HTR-8/SVneo (cell line): ENCODE measurements around the gene CCDC80.
"Not testable (repeated sequence)": the region's sequence is repeated elsewhere in the genome, so short reads cannot be mapped to it uniquely, and the experiment has no call there.

Experiments used
- DNase-seq: peaks from one replicate; pipeline ENCODE4 v3.0.0; 2011; ENCODE audit warnings: low spot score, mixed read lengths; ENCODE audit not compliant: insufficient read length
- FAIRE-seq: peaks from 2 replicates; lab custom pipeline; 2011; peaks lifted over from hg19 to GRCh38; lab: Jason Lieb, UNC

The CCDC80 gene

DNA sequence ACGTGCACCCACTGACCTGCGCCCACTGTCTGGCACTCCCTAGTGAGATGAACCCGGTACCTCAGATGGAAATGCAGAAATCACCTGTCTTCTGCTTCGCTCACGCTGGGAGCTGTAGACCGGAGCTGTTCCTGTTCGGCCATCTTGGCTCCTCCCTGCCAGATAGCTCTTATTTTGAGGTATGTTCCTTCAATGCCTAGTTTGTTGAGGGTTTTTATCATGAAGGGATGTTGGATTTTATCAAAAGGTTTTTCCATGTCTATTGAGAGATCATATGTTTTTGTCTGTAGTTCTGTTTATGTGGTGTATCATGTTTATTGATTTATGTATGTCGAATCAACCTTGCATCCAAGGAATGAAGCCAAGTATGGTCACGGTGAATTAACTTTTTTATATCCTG, 24.1 kb upstream of the CCDC80 start:
- FAIRE-seq, DNase-seq: not testable (repeated sequence)

- DNase-seq (no peak), FAIRE-seq (no peak)
Observed at GRCh38 chr3:112656043-112656442, 15.1 kb upstream of the CCDC80 start.

GRCh38 chr3:112654979-112655378, 14.0 kb upstream of the CCDC80 start:
- DNase-seq (no peak), FAIRE-seq (no peak)

- DNase-seq (no peak), FAIRE-seq (no peak)
Observed at GRCh38 chr3:112654492-112654891, 13.5 kb upstream of the CCDC80 start.

GRCh38 chr3:112653881-112654300, 12.9 kb upstream of the CCDC80 start:
- FAIRE-seq (peak; percentile 23), DNase-seq (peak; percentile 31)

DNA sequence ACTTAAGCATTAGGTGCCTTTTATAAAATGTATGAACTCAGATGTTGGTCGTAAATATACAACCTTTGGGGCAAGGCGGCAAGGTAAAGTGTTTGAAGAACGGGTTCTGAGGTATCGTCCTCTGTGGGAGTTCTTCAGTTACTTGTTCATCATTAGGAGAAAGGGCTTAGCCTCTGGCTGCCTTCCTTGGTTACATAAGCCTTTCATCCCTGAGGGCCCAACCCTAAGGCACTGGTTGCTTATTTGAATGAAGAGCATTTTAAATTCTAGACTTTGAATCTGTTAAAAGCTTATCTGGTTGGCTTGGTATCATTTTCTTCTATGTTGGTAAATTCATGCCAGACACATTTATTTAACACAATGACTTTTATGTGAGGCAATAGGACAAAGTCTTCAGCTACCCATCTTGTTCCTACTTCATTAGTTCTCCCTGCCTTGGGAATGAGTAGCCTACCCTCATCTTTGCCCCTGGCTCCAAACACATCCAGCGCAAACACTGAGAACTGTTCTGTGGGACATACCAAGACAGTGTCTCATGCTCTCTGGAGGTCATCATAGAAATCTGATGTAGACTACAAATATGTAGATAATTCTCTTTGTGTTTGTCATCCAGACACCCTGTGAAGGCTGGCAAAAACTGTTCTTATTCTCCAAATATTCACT, 12.4 kb upstream of the CCDC80 start:
- peak; percentile 69 for DNase-seq
- FAIRE-seq = peak; percentile 83

DNA sequence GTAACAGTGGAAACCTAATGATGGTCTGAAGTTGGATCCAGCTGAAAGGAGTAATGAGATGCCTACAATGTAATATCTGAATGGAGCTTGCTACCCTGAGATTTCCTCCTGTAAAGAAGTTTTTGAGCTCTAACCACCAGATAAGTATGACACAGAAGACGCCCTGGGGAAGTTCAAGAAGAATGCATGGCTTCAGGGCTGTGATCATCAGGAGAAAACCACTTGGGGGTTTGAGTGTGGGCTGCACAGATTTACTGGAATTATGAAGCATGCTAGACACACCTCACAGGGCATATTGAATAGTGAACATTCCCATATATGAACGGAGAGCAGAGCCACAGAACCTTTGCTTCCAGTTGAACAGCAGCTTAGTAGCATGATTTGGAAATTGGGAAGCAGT, 10.6 kb upstream of the CCDC80 start:
- DNase-seq (no peak), FAIRE-seq (no peak)

DNA sequence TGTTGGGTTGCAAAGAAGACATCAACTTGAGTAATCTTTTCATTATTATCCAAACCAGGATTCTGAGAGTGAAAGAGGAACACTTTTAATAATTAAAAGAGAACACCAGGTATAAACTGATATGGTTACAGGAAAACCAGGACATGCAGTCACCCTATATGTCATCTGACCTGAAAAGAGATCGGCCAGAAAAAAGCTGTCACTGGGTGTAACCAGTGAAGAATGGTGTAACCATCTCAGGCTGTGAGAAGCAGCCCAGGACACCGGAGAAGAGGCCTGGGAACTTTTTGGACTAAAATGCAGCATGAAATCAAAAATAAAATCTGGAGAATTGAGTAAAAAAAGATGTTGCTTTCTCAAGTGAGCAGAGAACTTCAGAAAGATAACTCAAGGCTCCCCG, 10.1 kb upstream of the CCDC80 start:
- FAIRE-seq = no peak
- DNase-seq = no peak

- FAIRE-seq (no peak), DNase-seq (no peak)
Observed at GRCh38 chr3:112650482-112650881, 9.5 kb upstream of the CCDC80 start.

GRCh38 chr3:112649478-112649735, 8.5 kb upstream of the CCDC80 start:
- FAIRE-seq = no peak

GRCh38 chr3:112647122-112647521, 6.2 kb upstream of the CCDC80 start:
- peak; percentile 71 for DNase-seq
- FAIRE-seq = peak; percentile 77

More at GRCh38 chr3:112649478-112649735, 8.5 kb upstream of the CCDC80 start:
- no peak for DNase-seq

DNA sequence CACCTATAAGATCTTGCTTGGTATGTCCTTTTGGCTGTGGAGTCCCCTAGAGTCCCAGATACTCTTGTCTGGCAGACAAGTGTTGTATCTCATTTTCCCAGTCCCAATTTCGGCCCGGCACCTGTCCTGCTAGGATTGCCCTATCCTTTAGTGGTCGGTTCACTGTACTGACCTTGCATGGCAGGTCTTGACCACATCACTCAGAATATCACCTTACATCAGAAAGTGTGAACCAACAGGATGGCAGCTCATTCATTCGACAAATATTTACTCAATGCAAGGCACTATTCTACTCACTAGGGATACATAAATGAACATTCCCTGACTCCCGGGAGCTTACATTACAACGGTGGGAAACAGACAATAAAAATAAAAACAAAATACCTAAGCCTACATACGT, 5.7 kb upstream of the CCDC80 start:
- DNase-seq = no peak

DNA sequence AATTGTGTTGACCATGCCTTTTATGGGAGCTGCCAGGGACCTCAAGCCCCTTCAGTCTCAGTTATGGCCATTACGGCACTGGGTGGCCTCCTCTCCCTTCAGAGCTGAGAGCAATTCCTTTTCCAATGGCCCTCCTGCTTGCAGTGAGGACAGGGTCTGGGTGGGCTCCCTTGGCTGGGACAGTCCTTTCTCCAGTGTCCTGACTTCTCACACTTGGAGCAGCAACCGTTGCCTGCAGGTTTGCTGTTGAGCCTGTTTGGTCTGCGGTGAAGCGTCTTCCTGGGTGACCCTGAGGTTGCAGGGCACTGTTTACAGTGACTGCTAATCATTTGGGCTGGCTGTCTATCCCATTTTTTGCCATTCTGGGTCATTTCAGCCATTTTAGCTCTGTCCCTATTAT, 3.5 kb upstream of the CCDC80 start:
- FAIRE-seq (no peak), DNase-seq (no peak)

More for the DNA sequence above, 5.7 kb upstream of the CCDC80 start:
- no peak for FAIRE-seq

GRCh38 chr3:112643621-112644240, 2.8 kb upstream of the CCDC80 start:
- DNase-seq = no peak
- no peak for FAIRE-seq

DNA sequence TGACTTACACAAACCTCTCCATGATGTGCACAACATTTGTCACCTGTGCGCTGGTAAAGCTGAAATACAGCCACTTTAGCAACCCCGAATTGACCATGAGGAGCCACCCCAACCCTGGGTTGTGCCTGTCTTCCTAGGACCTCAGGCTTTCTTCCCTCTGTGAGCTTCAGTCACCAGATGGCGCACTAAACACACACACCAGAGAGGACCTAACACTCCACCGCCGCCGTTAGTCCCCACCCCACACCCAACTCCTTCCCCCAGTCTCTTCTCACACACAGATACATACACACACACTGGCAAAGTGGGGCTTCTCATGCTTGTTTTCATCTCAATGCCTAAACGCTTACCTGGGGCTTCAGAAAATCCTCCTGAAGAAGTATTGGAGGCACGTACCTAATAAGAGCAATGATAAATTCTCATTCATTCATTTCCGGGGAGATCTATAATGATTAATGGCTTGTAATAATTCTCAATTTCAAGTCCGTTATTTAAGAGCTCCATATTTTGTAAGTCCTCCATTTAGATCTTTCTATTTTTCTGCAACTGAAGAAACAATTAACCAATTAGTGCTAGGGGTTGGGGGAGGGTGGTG, 2.1 kb upstream of the CCDC80 start:
- DNase-seq (peak; percentile 79), FAIRE-seq (no peak)

GRCh38 chr3:112640276-112640929, 540 bp downstream of the CCDC80 start:
- DNase-seq (peak; percentile 32), FAIRE-seq (no peak)

- FAIRE-seq (no peak), DNase-seq (no peak)
Observed at GRCh38 chr3:112639455-112640225, 1.3 kb downstream of the CCDC80 start.

- DNase-seq (no peak), FAIRE-seq (no peak)
Observed at GRCh38 chr3:112638327-112639020, 2.5 kb downstream of the CCDC80 start.

DNA sequence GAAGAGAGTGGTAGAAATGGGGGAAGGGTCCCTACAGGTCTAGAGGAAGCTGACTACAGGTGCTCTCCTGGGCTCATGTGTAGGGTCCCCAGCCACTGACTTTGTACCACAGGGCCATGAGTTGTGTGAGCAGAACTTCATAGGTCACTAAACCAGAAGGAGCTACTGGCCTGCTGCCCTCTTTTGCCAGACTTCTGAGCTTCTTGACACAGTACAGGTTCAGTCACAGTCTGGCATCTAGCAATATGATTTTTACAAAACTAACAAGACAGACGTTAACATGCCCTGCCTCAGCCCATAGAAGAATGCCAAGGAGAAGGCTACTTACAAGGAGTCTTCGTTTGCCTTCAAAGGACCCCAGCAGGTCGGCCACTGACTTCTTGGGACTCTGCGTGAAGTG, 3.2 kb downstream of the CCDC80 start:
- no peak for DNase-seq
- no peak for FAIRE-seq

DNA sequence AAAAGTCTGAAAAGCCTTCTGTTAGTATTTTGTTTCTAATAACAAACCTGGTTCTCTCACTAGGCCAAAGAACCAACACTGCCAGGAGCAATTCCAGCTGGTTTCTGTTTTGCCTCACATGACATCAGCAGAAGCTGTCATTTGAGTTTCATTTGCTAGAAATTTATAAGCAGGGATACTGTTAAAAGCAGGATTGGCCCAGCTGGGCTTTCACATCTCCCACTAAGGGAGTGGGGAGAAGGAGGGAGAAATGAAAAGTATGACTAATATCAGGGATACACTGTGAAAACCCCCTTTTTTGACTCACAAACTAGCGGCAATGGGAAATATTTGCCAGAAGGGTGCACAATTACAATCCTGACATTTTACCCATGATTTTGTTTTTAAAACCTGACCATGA, 5.3 kb downstream of the CCDC80 start:
- FAIRE-seq (peak; percentile 66), DNase-seq (no peak)
